ENCODE results near the gene ATP10A. TPM values are rescaled to one million over a fixed set of nuclear protein-coding genes. Genes with fewer than 3 reads are reported as not detected.

Gene ATP10A
- total and polyA plus RNA-seq, 2 of the 8 experiments (the other 6 are each of a cell fraction or from before 2014, with no cell fraction given): 2.0 to 2.8 TPM

DNA sequence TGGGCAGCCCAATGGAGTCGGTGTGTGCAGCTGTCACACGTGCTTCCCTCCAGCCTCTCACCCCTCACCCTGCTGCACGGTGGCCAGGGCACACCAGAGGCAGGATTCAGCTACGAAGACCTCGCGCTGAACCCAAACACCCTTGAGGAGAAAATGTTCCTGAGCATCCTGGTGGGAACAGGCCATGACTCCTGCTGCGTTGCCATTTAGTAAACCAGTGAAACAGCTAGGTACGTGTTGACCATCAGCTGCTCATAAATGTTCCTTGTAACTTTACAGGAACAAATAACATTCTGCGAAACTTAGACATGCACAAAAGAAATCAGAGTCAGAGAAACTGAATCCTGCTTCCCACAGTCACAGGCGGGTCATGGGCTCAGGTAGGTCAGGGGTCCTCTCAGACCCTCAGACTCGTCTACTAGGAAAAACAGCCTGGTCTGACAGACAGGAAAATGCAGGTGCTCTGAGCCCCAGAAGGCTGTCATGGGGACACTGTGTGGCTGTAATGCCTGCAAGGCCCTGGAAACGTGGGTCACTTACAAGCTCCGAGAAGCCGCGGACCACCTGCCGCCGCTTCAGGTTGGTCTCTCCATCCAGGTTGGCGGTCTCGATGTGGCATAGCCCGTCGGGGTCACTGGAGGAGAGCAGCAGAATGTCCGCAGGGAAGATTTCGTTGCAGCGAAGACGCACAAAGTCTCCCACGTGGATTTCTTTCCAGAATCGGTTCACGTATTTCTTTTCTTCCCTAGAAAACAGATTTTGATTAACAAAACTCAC, 82.5 kb downstream of the ATP10A start:
- no peaks in the 10 kb centered on the region for H3K79me1 ChIP-seq (ENCODE audit: low read depth, low read length)
- H4K91ac ChIP-seq (replicated peaks; ENCODE audit: insufficient read length, low read length): no peak overlapping the region
- CTCF ChIA-PET (ENCODE audit: partially characterized antibody): no interaction called here
- H3K27ac ChIP-seq (ENCODE audit: low read depth, low read length): no peak overlapping the region
- H2BK5ac ChIP-seq (ENCODE audit: low read depth, low read length): no peak overlapping the region
- DNase-seq (ENCODE audit: low read depth in 1 of 2, low spot score in 2 of 2) (no peak), FAIRE-seq (no peak)
- H3K79me2 ChIP-seq (ENCODE audit: control insufficient read depth in 1 of 2, insufficient read depth in 2 of 2, low read length in 2 of 2): no peaks in the 10 kb centered on the region
- 91% methylated on average over 28 of the region's 28 CpGs; no CpG with 5 or more reads in 1 of the 2 experiments for WGBS, 2 experiments (ENCODE audit: extremely low coverage in 1 of 2, insufficient coverage in 1 of 2, insufficient read length in 1 of 2, insufficient replicate concordance in 2 of 2, low coverage in 1 of 2, low lambda C conversion rate in 2 of 2, missing lambda C conversion rate in 1 of 2)
- no peak overlapping the region for H3K4me2 ChIP-seq (ENCODE audit: insufficient read depth in 1 of 2, low read depth in 2 of 2, low read length in 2 of 2)
- H3K27me3 ChIP-seq (replicated peaks in 1 of 4; ENCODE audit: control insufficient read depth in 3 of 4, extremely low read depth in 1 of 4, insufficient read depth in 3 of 4, low read length in 3 of 4): no peaks in the 10 kb centered on the region
- H3K23me2 ChIP-seq (ENCODE audit: low read depth, low read length): no peaks in the 10 kb centered on the region
- no peaks in the 10 kb centered on the region for H3K9me3 ChIP-seq (ENCODE audit: insufficient read depth in 2 of 2, low read depth in 1 of 2, low read length in 1 of 2)
- no peak overlapping the region for H3K4me3 ChIP-seq (ENCODE audit: extremely low read depth in 1 of 4, insufficient read depth in 2 of 4, low read depth in 3 of 4, low read length in 4 of 4)
- peaks cover 0 to 3% (median 1%) of the 10 kb centered on the region in 4 experiments; a peak in 3 of 7 replicates for H3K4me1 ChIP-seq (replicated peaks in 1 of 4; ENCODE audit: control insufficient read depth in 3 of 4, insufficient read depth in 4 of 4, low read length in 3 of 4)
- no peak overlapping the region for H2AK5ac ChIP-seq (ENCODE audit: low read depth, low read length)
- H3K36me3 ChIP-seq (ENCODE audit: control insufficient read depth in 2 of 4, insufficient read depth in 4 of 4, low read length in 3 of 4): no peaks in the 10 kb centered on the region
- H3K56ac ChIP-seq (replicated peaks; ENCODE audit: insufficient read length, low read depth, low read length): no peak overlapping the region
- H3K9ac ChIP-seq (replicated peaks in 1 of 4; ENCODE audit: extremely low read depth in 1 of 4, low read depth in 3 of 4, low read length in 3 of 4): no peak overlapping the region
- POLR2A ChIA-PET (ENCODE audit: partially characterized antibody): interaction anchor here (1.1 kb wide), 1 partner anchor 10 kb away, joined by 3 read pairs; no protein-coding TSS in a partner anchor
- no peak overlapping the region for H2BK12ac ChIP-seq (ENCODE audit: low read depth, low read length)
- H3K23ac ChIP-seq (ENCODE audit: insufficient read length): no peak overlapping the region
- H2BK120ac ChIP-seq (replicated peaks; ENCODE audit: low read depth, low read length): no peak overlapping the region
- H3K18ac ChIP-seq (ENCODE audit: extremely low read depth, low read length): no peak overlapping the region
- no peak overlapping the region for H2BK15ac ChIP-seq (ENCODE audit: low read length)
- no peak overlapping the region; the same call in 1 of the 2 replicates for H4K8ac ChIP-seq (ENCODE audit: extremely low read depth, insufficient read depth, low read length)
- H4K5ac ChIP-seq (ENCODE audit: insufficient read length, low read depth, low read length): no peak overlapping the region
- H3K4ac ChIP-seq (replicated peaks; ENCODE audit: insufficient read length, low read depth, low read length): no peak overlapping the region
- no peak overlapping the region for H2BK20ac ChIP-seq (ENCODE audit: low read length)
- no peak overlapping the region for H2AFZ ChIP-seq (ENCODE audit: low read length)
- H4K20me1 ChIP-seq (replicated peaks in 1 of 2; ENCODE audit: control insufficient read depth in 1 of 2, insufficient read depth in 2 of 2, low read length in 2 of 2): no peaks in the 10 kb centered on the region
- H3K14ac ChIP-seq (ENCODE audit: insufficient read length): no peak overlapping the region
- TF ChIP-seq SP1 (IDR thresholded peaks at IDR 0.05; ENCODE audit: low read depth, low read length) (no peak), CHD1 (IDR thresholded peaks at IDR 0.05; ENCODE audit: low read depth, low read length) (no peak), RAD21 (IDR thresholded peaks at IDR 0.05 in 1 of 2, conservative IDR thresholded peaks at IDR 0.05 in 1 of 2; ENCODE audit: low read depth in 2 of 2, low read length in 2 of 2) (no peak), TAF1 (IDR thresholded peaks at IDR 0.05; ENCODE audit: low read depth, low read length) (no peak), CREB1 (IDR thresholded peaks at IDR 0.05) (no peak), GABPA (IDR thresholded peaks at IDR 0.05; ENCODE audit: borderline replicate concordance, insufficient read depth, low read length) (no peak)

All from H1 (cell line).